ENCODE results near the gene PRR9. TPM values are rescaled to one million over a fixed set of nuclear protein-coding genes. Genes with fewer than 3 reads are reported as not detected.

Gene PRR9
- polyA plus RNA-seq, 1 donor from 2014 or later: not detected

GRCh38 chr1:153213519-153213918, 3.9 kb upstream of the PRR9 start:
- no peak for TF ChIP-seq RAD21 (conservative IDR thresholded peaks at IDR 0.05)
- TF ChIP-seq CTCF (IDR thresholded peaks at IDR 0.05; ENCODE audit: poor library complexity, severe bottlenecking): no peak
- TF ChIP-seq MXI1 (conservative IDR thresholded peaks at IDR 0.05; ENCODE audit: poor library complexity, severe bottlenecking): no peak
- H3K4me3 ChIP-seq (ENCODE audit: low read length): no peak overlapping the region
- H2AFZ ChIP-seq (ENCODE audit: low read depth, low read length): no peak overlapping the region
- no peak overlapping the region for H3K4me2 ChIP-seq (ENCODE audit: low read length)
- H3K36me3 ChIP-seq (ENCODE audit: insufficient read depth, low read length): no peaks in the 10 kb centered on the region
- H3F3A ChIP-seq (ENCODE audit: insufficient read depth, low read length, poor library complexity, severe bottlenecking): no peaks in the 10 kb centered on the region
- H3K9me3 ChIP-seq (ENCODE audit: low read length): no peaks in the 10 kb centered on the region
- no peaks in the 10 kb centered on the region for H3K27me3 ChIP-seq (ENCODE audit: insufficient read depth, low read depth, low read length)
- H3K27ac ChIP-seq (ENCODE audit: low read length): no peak overlapping the region
- H3K9ac ChIP-seq (ENCODE audit: low read length): no peak overlapping the region
- no peaks in the 10 kb centered on the region for H3K9me2 ChIP-seq (ENCODE audit: insufficient read depth, low read length)
- no peaks in the 10 kb centered on the region for H4K20me1 ChIP-seq (ENCODE audit: insufficient read depth)
- H3K79me2 ChIP-seq (replicated peaks; ENCODE audit: insufficient read depth, low read length): no peaks in the 10 kb centered on the region

- H3K27me3 ChIP-seq (ENCODE audit: insufficient read depth, low read depth, low read length): no peaks in the 10 kb centered on the region
- no peaks in the 10 kb centered on the region for H3K9me3 ChIP-seq (ENCODE audit: low read length)
- no peak overlapping the region for H3K4me3 ChIP-seq (ENCODE audit: low read length)
- H3K4me2 ChIP-seq (ENCODE audit: low read length): no peak overlapping the region
- no peak overlapping the region for H3K27ac ChIP-seq (ENCODE audit: low read length)
- TF ChIP-seq MXI1 (conservative IDR thresholded peaks at IDR 0.05; ENCODE audit: poor library complexity, severe bottlenecking) (no peak), RAD21 (conservative IDR thresholded peaks at IDR 0.05) (no peak), EZH2 (IDR thresholded peaks at IDR 0.05; ENCODE audit: borderline replicate concordance, insufficient read depth, low read length, poor library complexity, severe bottlenecking) (no peak), EP300 (conservative IDR thresholded peaks at IDR 0.05; ENCODE audit: poor library complexity, severe bottlenecking) (no peak), CTCF (IDR thresholded peaks at IDR 0.05; ENCODE audit: poor library complexity, severe bottlenecking) (no peak), SMC3 (conservative IDR thresholded peaks at IDR 0.05; ENCODE audit: poor library complexity) (no peak), REST (IDR thresholded peaks at IDR 0.05; ENCODE audit: borderline replicate concordance) (no peak), POLR2AphosphoS5 (IDR thresholded peaks at IDR 0.05) (no peak), TAF1 (IDR thresholded peaks at IDR 0.05; ENCODE audit: low read depth) (no peak)
- no peaks in the 10 kb centered on the region for H3K9me2 ChIP-seq (ENCODE audit: insufficient read depth, low read length)
- H3K9ac ChIP-seq (ENCODE audit: low read length): no peak overlapping the region
- H3K79me2 ChIP-seq (replicated peaks; ENCODE audit: insufficient read depth, low read length): no peaks in the 10 kb centered on the region
- no peak overlapping the region for H2AFZ ChIP-seq (ENCODE audit: low read depth, low read length)
- no peaks in the 10 kb centered on the region for H4K20me1 ChIP-seq (ENCODE audit: insufficient read depth)
- no peaks in the 10 kb centered on the region for H3F3A ChIP-seq (ENCODE audit: insufficient read depth, low read length, poor library complexity, severe bottlenecking)
- no peaks in the 10 kb centered on the region for H3K36me3 ChIP-seq (ENCODE audit: insufficient read depth, low read length)
Observed at GRCh38 chr1:153217744-153218416, 496 bp downstream of the PRR9 start.

Data from neural cell (in vitro differentiated cells).